T-helper 22 cell (primary cell): ENCODE data around the gene CHRNB4.
"Not testable (repeated sequence)": the region's sequence is repeated elsewhere in the genome, so short reads cannot be mapped to it uniquely, and the experiment has no call there.

ENCODE experiments used
- DNase-seq: peaks from one replicate; pipeline ENCODE4 v3.0.0-alpha.2; 2020; ENCODE audit warnings: low read depth

Gene CHRNB4

DNA sequence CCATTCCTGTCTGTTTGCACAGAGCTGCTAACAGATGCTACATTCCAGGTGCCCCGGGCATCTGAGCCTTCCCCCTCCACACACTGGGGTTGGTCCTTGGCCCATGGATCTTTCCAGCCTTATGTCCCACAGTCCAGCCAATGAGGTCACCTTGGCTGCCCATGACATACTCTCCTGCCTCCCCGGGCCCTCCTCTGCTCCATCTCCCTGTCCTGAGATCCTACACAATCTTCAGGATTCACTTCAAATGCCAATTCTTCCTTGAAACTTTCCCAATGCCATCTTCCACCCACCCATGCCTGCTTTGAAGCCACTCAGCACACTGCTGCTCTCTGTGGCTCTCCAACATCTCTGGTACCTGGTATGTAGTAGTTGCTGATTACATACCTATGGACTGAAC is 24.5 kb downstream of the CHRNB4 start:
- DNase-seq, result no peak

GRCh38 chr15:78615151-78615589 is 25.8 kb downstream of the CHRNB4 start:
- no peak for DNase-seq

DNA sequence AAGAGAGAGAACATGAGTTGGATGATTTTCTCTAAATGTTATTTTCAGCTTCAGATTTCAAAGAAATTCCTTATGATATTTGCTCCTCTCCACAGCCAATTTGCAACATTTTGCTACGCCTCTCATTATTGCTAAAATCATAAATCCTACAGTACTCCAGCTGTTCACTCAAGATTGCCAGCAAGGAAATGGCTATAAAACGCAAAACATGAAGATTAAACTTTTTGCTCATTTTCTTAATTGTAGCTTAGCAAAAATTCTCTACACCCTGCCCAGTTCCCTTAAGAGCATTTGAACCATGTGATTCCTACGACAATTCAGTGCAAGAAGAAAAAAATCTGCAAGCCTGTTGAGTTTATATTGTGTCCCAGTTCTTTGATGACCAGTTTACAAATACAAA is 27.0 kb downstream of the CHRNB4 start:
- DNase-seq, result no peak

- not testable (repeated sequence) for DNase-seq
These were observed 31.5 kb downstream of the CHRNB4 start for GRCh38 chr15:78609551-78609950.

DNA sequence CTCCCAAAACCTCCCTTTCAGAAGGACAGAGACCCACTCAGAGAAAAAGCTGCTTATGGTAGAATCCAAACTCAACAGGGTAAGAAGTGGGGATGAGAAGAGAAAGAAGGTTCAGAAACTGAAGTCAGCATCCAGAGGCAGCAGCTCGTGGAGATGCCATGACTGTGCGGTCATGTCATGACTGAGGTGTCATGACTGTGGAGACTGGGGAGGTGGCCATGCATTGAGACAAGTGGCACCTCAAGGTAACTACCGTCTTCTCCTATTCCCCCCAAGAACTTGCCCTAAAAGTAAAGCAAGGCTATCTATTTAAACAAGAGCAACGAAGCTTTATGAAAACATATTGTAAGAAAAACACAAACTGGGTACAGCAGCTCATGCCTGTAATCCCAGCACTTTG is 35.3 kb downstream of the CHRNB4 start:
- DNase-seq, result no peak

DNA sequence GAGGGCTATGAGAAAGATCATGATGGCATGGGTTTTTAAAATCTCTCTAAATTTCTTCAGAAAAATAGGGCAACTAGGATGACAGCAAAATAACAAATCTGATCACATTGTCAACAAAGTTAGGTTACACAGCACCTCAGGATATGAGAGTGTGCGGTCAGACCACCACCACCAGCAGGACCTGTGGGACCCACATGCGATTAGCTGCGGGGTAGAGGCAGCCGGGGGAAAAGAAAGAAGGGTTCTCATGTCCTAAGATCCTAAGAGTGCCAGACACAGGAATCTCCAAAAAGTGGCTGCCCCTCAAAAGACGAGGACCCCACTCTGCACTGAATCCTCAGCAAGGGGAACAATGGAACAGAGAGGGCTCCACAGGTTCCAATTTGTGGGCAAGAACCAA is 35.8 kb downstream of the CHRNB4 start:
- no peak for DNase-seq

GRCh38 chr15:78604420-78604819 is 36.6 kb downstream of the CHRNB4 start:
- no peak for DNase-seq

DNA sequence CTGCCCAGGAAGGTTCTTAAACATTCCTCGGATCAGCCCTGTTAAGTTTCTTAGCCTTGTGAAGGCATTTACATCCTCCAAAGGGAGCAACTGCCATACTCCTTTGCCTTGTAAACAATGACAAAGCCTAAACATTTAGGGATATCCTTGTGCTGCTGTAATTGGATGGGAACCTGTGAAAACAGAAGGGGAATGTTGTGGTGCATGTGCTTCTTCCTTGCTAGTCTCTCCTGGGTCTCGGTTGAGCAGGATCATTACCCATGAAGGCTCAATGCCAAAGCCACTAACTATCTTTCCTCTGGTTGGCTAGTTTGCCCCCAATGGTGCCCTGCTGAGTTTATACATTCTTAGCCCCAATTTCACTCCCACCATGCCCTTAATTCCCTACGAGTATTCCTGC is 37.5 kb downstream of the CHRNB4 start:
- no peak for DNase-seq

- DNase-seq, result no peak
These were observed 41.8 kb downstream of the CHRNB4 start for GRCh38 chr15:78599189-78599588.

DNA sequence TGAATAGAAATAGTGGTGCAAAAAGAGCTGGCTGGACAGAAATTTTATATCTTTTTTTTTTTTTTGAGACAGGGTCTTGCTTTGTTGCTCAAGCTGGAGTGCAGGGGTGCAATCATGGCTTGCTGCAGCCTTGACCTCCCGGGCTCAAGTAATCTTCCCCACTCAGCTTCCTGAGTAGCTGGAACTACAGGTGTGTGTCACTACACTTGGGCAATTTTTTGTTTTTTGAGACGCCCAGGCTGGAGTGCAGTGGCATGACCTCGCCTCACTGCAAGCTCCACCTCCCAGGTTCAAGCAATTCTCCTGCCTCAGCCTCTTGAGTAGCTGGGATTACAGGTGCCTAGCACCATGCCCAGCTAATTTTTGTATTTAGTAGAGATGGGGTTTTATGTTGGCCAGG is 42.7 kb downstream of the CHRNB4 start:
- no peak for DNase-seq

- no peak for DNase-seq
These were observed 43.4 kb downstream of the CHRNB4 start for GRCh38 chr15:78597583-78597982.

GRCh38 chr15:78574944-78575343 is 66.1 kb downstream of the CHRNB4 start:
- DNase-seq, result no peak
